HG03460 (cell line): ENCODE measurements around the gene ANAPC1.
"Not testable (repeated sequence)": the region's sequence is repeated elsewhere in the genome, so short reads cannot be mapped to it uniquely, and the experiment has no call there.

Source experiments
- ATAC-seq: cut with Tn5 transposase; IDR thresholded peaks from one replicate; pipeline ENCODE4 v1.9.1; 2021; ENCODE audit not compliant: unreplicated experiment

Gene ANAPC1

GRCh38 chr2:111747410-111748115 is 136.4 kb downstream of the ANAPC1 start:
- ATAC-seq: not testable (repeated sequence)

DNA sequence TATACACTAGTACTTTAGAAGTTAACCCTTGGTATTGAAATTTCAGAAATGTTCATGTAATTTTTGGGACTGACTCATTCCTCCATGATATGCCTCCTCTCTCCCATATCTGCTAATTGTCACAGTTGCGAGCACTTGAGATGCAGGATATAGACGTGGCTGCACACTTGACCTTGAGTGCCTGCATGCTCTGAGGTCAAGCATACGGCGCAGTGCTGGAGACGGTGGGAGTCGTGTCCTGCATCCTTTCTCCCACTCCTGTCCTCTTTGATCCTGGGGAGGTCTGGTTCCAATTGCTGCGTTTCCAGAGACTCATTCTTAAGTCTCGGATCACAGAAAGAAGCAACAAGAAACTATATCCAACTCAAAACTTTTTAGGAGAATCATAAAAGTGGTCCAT is 139.2 kb downstream of the ANAPC1 start:
- ATAC-seq: not testable (repeated sequence)

DNA sequence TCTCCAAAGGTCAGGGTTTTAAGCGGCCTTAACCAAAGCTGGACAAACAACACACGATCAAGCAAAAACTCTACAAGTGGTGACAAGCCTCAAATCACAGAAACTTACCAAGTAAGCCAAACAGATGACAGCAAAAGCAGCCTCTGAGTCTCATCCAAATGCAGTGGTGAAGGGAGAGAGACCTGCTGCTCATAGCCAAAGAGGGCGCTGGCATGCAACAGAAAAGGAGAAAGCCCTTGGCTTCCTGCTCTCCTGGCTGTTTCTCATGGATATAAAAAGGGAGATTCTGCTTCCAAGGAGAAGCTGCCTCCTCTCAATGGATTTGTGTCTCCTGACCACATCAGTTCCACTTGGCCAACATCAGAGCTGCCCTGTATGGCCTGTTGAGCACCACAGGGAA is 142.5 kb downstream of the ANAPC1 start:
- not testable (repeated sequence) for ATAC-seq

- peak; percentile 64 for ATAC-seq
These were observed 147.9 kb downstream of the ANAPC1 start for GRCh38 chr2:111735838-111736721.

GRCh38 chr2:111735420-111735819 is 148.6 kb downstream of the ANAPC1 start:
- not testable (repeated sequence) for ATAC-seq

- ATAC-seq: not testable (repeated sequence)
These were observed 154.1 kb downstream of the ANAPC1 start for GRCh38 chr2:111729812-111730458.

- ATAC-seq: not testable (repeated sequence)
These were observed 156.3 kb downstream of the ANAPC1 start for GRCh38 chr2:111727611-111728110.

DNA sequence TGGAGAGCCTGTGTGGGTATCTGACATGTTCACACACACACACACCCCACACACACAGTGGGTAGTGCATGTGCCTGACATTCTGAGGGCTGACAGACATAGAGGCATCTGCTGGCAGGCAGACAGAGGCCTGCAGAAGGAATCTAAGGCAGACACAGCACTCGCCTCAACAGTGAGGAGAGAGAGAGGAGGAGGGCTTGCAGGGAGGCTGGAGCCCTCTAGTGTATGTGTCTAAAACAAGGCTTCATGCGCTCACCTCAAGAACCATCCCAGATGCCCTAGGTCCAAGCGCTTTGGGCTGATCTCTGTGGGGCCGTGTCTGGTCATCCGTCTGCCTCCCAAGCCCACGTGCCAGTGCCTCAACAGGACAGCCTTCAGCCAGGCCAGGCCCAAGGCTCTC is 158.3 kb downstream of the ANAPC1 start:
- not testable (repeated sequence) for ATAC-seq

DNA sequence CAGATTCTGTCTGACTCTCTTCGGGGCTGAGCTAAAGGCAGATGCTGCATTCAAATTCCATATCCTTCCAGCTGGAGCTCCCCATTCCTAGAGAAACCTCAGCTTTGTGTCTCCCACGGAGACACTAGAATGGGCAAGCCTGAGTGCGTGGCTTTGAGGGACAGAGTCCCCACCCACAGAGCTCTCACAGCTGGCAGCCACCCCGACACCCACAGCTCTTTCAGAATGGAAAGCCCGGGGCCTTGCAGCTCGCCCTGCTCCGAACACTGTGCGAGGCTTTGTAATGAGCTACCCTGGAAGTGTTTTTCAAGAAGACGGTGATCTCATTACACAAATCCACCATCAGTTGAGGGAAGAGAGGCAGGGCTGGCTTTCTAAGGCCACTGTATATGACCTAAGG is 164.4 kb downstream of the ANAPC1 start:
- ATAC-seq: not testable (repeated sequence)
